GM21529 (cell line): Measurements from ENCODE around the gene SMAD4.
A peak's percentile ranks its signal among the peaks of the same experiment; 100 is the strongest.
"Not testable (repeated sequence)": the region's sequence is repeated elsewhere in the genome, so short reads cannot be mapped to it uniquely, and the experiment has no call there.

Experiments used
- ATAC-seq: cut with Tn5 transposase; IDR thresholded peaks from one replicate; pipeline ENCODE4 v1.9.1; 2021; ENCODE audit not compliant: unreplicated experiment

SMAD4 gene

GRCh38 chr18:51110073-51110797 is 80.2 kb downstream of the SMAD4 start:
- peak; percentile 87 for ATAC-seq

- not testable (repeated sequence) for ATAC-seq
Observed at GRCh38 chr18:51111633-51112355, 81.8 kb downstream of the SMAD4 start.

GRCh38 chr18:51116996-51117395 is 87.0 kb downstream of the SMAD4 start:
- ATAC-seq = not testable (repeated sequence)

GRCh38 chr18:51119561-51119960 is 89.5 kb downstream of the SMAD4 start:
- ATAC-seq = not testable (repeated sequence)

- not testable (repeated sequence) for ATAC-seq
Observed at GRCh38 chr18:51119976-51120375, 90.0 kb downstream of the SMAD4 start.

- no peak for ATAC-seq
Observed at GRCh38 chr18:51120809-51121596, 91.0 kb downstream of the SMAD4 start.

GRCh38 chr18:51121597-51121857 is 91.5 kb downstream of the SMAD4 start:
- ATAC-seq = no peak

GRCh38 chr18:51122266-51123045 is 92.4 kb downstream of the SMAD4 start:
- no peak for ATAC-seq

- ATAC-seq = no peak
Observed at GRCh38 chr18:51123046-51123395, 93.0 kb downstream of the SMAD4 start.

- no peak for ATAC-seq
Observed at GRCh38 chr18:51123481-51123880, 93.5 kb downstream of the SMAD4 start.

- no peak for ATAC-seq
Observed at GRCh38 chr18:51123936-51124486, 94.0 kb downstream of the SMAD4 start.

GRCh38 chr18:51125976-51126375 is 96.0 kb downstream of the SMAD4 start:
- no peak for ATAC-seq

- ATAC-seq = no peak
Observed at GRCh38 chr18:51127664-51128063, 97.7 kb downstream of the SMAD4 start.

- no peak for ATAC-seq
Observed at GRCh38 chr18:51128533-51128932, 98.5 kb downstream of the SMAD4 start.

- no peak for ATAC-seq
Observed at GRCh38 chr18:51132256-51132935, 102.4 kb downstream of the SMAD4 start.

GRCh38 chr18:51133580-51134160 is 103.7 kb downstream of the SMAD4 start:
- no peak for ATAC-seq
